SK-N-SH (cell line): Measurements from ENCODE around the gene HRH3. TPM values are rescaled to one million over a fixed set of nuclear protein-coding genes. Genes with fewer than 3 reads are reported as not detected.

Experiments used
- CTCF ChIA-PET: fragments of 300-600, 350-600 bp; formaldehyde crosslinking; extraction: SDS; loops from one replicate; lab custom pipeline; 2021; lab: Yijun Ruan, JAX
- POLR2A ChIA-PET: fragments of 350-600 bp; sonication (Branson Sonifier 250); formaldehyde crosslinking; extraction: SDS; loops from one replicate; lab custom pipeline; 2020; ENCODE audit warnings: antibody characterized with exemption, inconsistent platforms; lab: Yijun Ruan, JAX
- DNase-seq: peaks from one replicate; pipeline ENCODE4 v3.0.0; 2012
- H2AFZ ChIP-seq: fragments of 200-600 bp; sonication (generic); 2 replicates; pipeline ENCODE4 v1.8.1; 2016; ENCODE audit warnings: antibody characterized with exemption, mild to moderate bottlenecking, low read depth
- H3F3A ChIP-seq: fragments of 200-600 bp; sonication (generic); replicated peaks from 2 replicates; pipeline ENCODE3; 2016; ENCODE audit warnings: antibody characterized with exemption, mild to moderate bottlenecking; ENCODE audit not compliant: insufficient read depth
- H3K27ac ChIP-seq, 2 experiments: fragments of 200-500 bp in 1 of 2; fragments of 200-600 bp in 1 of 2; sonication (Bioruptor generic) in 1 of 2; sonication (generic), shearing (Covaris generic) in 1 of 2; 2 replicates each; pipeline versions ENCODE4 v1.5.1 to v1.6.1; 2014 to 2016; ENCODE audit warnings: low read depth in 2 of 2, inconsistent platforms in 1 of 2, low read length in 1 of 2, mild to moderate bottlenecking in 1 of 2, mixed read lengths in 1 of 2
- H3K27me3 ChIP-seq: fragments of 200-600 bp; sonication (generic), shearing (Covaris generic); 2 replicates; pipeline ENCODE4 v1.6.1; 2016; ENCODE audit warnings: mixed run types; ENCODE audit not compliant: insufficient read depth
- H3K36me3 ChIP-seq, 2 experiments: fragments of 200-500 bp in 1 of 2; fragments of 200-600 bp in 1 of 2; sonication (Bioruptor generic) in 1 of 2; sonication (generic) in 1 of 2; replicated peaks in 1 of 2; 2 replicates each; pipeline versions ENCODE3 to v1.5.1; 2014 to 2016; ENCODE audit warnings: low read length in 1 of 2, mild to moderate bottlenecking in 1 of 2; ENCODE audit not compliant: insufficient read depth in 2 of 2, control insufficient read depth in 1 of 2
- H3K4me1 ChIP-seq, 2 experiments: fragments of 200-500 bp in 1 of 2; fragments of 200-600 bp in 1 of 2; sonication (Bioruptor generic) in 1 of 2; sonication (generic), shearing (Covaris generic) in 1 of 2; 2 replicates each; pipeline versions ENCODE4 v1.5.1 to v1.6.1; 2014 to 2016; ENCODE audit warnings: low read depth in 1 of 2, low read length in 1 of 2, mixed run types in 1 of 2; ENCODE audit not compliant: insufficient read depth in 2 of 2, control insufficient read depth in 1 of 2
- H3K4me2 ChIP-seq: fragments of 200-600 bp; sonication (generic), shearing (Covaris generic); 2 replicates; pipeline ENCODE4 v1.6.1; 2017; ENCODE audit warnings: mixed run types
- H3K4me3 ChIP-seq, 2 experiments: fragments of 200-500 bp in 1 of 2; fragments of 200-600 bp in 1 of 2; sonication (Bioruptor generic) in 1 of 2; sonication (generic), shearing (Covaris generic) in 1 of 2; 2 replicates each; pipeline versions ENCODE4 v1.5.1 to v1.8.1; 2014 to 2016; ENCODE audit warnings: low read depth in 2 of 2, inconsistent platforms in 1 of 2, low read length in 1 of 2, mild to moderate bottlenecking in 1 of 2, mixed read lengths in 1 of 2, moderate library complexity in 1 of 2
- H3K79me2 ChIP-seq: fragments of 200-600 bp; sonication (generic); 2 replicates; pipeline ENCODE4 v1.8.1; 2017; ENCODE audit warnings: mild to moderate bottlenecking; ENCODE audit not compliant: insufficient read depth
- H3K9ac ChIP-seq: fragments of 200-600 bp; sonication (generic); 2 replicates; pipeline ENCODE4 v1.6.1; 2017; ENCODE audit warnings: mixed run types
- H3K9me2 ChIP-seq: fragments of 200-600 bp; sonication (generic); 2 replicates; pipeline ENCODE4 v1.6.1; 2017; ENCODE audit warnings: mixed run types
- H3K9me3 ChIP-seq: fragments of 200-600 bp; sonication (generic); 2 replicates; pipeline ENCODE4 v1.6.1; 2017; ENCODE audit warnings: mixed run types, mild to moderate bottlenecking, moderate library complexity
- H4K20me1 ChIP-seq: fragments of 200-600 bp; sonication (generic); 2 replicates; pipeline ENCODE4 v1.6.1; 2017; ENCODE audit warnings: mild to moderate bottlenecking, mixed run types; ENCODE audit not compliant: insufficient read depth
- CHD2 ChIP-seq: fragments of 150-350 bp; IDR thresholded peaks from 2 replicates; pipeline ENCODE4 v1.6.1; 2018; ENCODE audit warnings: low read length; ENCODE audit not compliant: partially characterized antibody
- ELF1 ChIP-seq: IDR thresholded peaks from 2 replicates; pipeline ENCODE4 v1.4.0; 2012
- FOSL2 ChIP-seq: IDR thresholded peaks from 2 replicates; pipeline ENCODE4 v1.4.0; 2012; ENCODE audit warnings: low read depth, mild to moderate bottlenecking, moderate library complexity, borderline replicate concordance
- FOXJ3 ChIP-seq: sonication (generic); formaldehyde crosslinking; IDR thresholded peaks from 2 replicates; pipeline ENCODE4 v1.5.1; 2020; ENCODE audit warnings: mild to moderate bottlenecking, missing genetic modification reagents
- MEF2A ChIP-seq: IDR thresholded peaks from 2 replicates; pipeline ENCODE4 v1.4.0; 2012; ENCODE audit warnings: low read depth, borderline replicate concordance
- NRF1 ChIP-seq: IDR thresholded peaks from 2 replicates; pipeline ENCODE4 v1.6.1; 2012; ENCODE audit warnings: low read depth, mild to moderate bottlenecking, low read length
- POLR2AphosphoS5 ChIP-seq: IDR thresholded peaks from 2 replicates; pipeline ENCODE4 v1.6.1; 2012; ENCODE audit warnings: low read depth, low read length
- RXRA ChIP-seq: IDR thresholded peaks from 2 replicates; pipeline ENCODE4 v1.4.0; 2012; ENCODE audit warnings: low read depth, mild to moderate bottlenecking, borderline replicate concordance
- SIN3A ChIP-seq: IDR thresholded peaks from 2 replicates; pipeline ENCODE4 v1.6.1; 2012; ENCODE audit warnings: low read depth, mild to moderate bottlenecking, low read length, moderate library complexity, borderline replicate concordance
- TEAD4 ChIP-seq: IDR thresholded peaks from 2 replicates; pipeline ENCODE4 v1.4.0; 2012; ENCODE audit warnings: mild to moderate bottlenecking, borderline replicate concordance; ENCODE audit not compliant: insufficient read depth
- YY1 ChIP-seq: IDR thresholded peaks from 2 replicates; pipeline ENCODE4 v1.4.0; 2012; ENCODE audit warnings: low read depth, mild to moderate bottlenecking
- WGBS: methylation state at CpG from one replicate; pipeline ENCODE4 v1.1.6; 2017; ENCODE audit warnings: low lambda C conversion rate; 5-methylcytosine and 5-hydroxymethylcytosine counted together
- polyA plus RNA-seq, 3 experiments: library from polyadenylated mRNA; depleted of rRNA; stranded (reverse); fragments of >200 nt; gene quantifications; 2 replicates each; pipeline ENCODE4 v1.2.3, GENCODE V29; 2012
- TF ChIP-seq, protein P1 (sequence below): fragments of 200-600 bp; sonication (generic); IDR thresholded peaks from 2 replicates; pipeline ENCODE4 v1.6.1; 2017; ENCODE audit warnings: antibody characterized with exemption, mild to moderate bottlenecking, moderate library complexity
- TF ChIP-seq, protein P2 (sequence below): IDR thresholded peaks from 2 replicates; pipeline ENCODE4 v1.4.0; 2012; ENCODE audit warnings: low read depth, borderline replicate concordance
- TF ChIP-seq, protein P3 (sequence below): fragments of 150-350 bp; IDR thresholded peaks from 2 replicates; pipeline ENCODE4 v1.6.1; 2016; ENCODE audit warnings: mild to moderate bottlenecking, low read depth, low read length
- TF ChIP-seq, protein P4 (sequence below): fragments of 150-350 bp; IDR thresholded peaks from 2 replicates; pipeline ENCODE4 v1.6.1; 2017; ENCODE audit warnings: antibody characterized with exemption, low read length, low read depth, borderline replicate concordance

HRH3 gene
- polyA plus RNA-seq, 1 of the 3 experiments (the other 2 are of a cell fraction): 0.02 TPM

DNA sequence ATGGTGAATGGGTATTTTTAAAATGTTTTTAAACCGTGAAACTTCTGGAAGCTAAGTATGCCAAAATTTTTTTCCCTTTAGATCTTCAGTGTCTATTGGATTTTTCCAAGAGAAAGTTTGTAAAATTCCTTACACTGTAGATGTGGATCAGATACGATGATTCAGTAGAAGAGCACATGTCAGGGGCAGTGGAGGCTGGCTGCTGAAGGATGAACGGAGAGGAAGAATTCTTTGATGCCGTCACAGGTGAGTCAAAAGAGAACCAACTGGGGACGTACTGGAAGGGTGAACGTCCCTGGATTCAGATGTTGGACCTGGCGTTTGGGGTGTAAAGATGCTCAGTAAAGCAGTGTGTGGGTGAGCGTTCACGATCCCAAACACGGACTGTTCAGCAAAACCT is 35.9 kb upstream of the HRH3 start (continued):
- no peak for TF ChIP-seq FOSL2

DNA sequence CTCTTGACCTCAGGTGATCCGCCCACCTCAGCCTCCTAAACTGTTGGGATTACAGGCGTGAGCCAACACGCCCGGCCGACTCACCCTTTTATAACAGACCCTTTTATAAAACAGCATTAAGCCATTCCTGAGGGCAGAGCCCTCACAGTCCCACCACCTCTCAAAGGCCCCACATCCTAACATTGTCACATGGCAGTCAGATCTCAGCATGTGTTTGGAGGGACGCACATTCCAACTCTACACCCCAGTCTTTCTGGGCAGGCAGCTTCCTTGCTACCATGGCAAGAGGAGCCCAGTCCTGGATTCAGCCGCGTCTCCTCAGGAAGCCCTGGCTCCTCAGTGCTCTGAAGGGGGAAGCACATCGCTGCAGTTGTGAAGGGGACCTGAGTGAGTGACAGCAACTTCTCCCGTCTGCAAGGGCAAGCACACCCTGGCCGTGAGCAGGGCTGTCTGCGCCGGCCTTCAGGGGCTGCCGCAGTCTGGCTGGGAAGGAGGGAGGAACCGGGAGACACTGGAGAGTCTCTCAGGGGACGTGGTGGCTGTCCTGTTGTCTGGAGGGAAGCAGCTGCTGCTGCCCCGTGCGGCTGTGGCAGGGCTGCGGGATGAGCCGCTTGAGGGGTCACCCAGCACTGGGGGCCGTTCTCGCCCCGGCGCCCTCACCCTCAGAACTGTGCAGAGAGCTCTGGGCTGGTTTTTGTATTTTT is 34.1 kb upstream of the HRH3 start:
- Histone ChIP-seq H4K20me1 (peaks cover 74% of the 10 kb centered on the region), H3K4me3 (no peak overlapping the region), H3K36me3 (peaks cover 0 to 5% of the 10 kb centered on the region in 2 experiments), H3K4me1 (no peaks in the 10 kb centered on the region), H3K4me2 (no peak overlapping the region), H3K27ac (no peak overlapping the region), H3K27me3 (no peaks in the 10 kb centered on the region)
- CTCF ChIA-PET: interaction anchor here (0.8 kb wide), 1 partner anchor 9 kb away, joined by 3 read pairs; no protein-coding TSS in a partner anchor
- DNase-seq: no peak
- no peak for TF ChIP-seq TEAD4
- no peak for TF ChIP-seq POLR2AphosphoS5
- no peak for TF ChIP-seq RXRA
- TF ChIP-seq FOSL2: no peak
- TF ChIP-seq FOXJ3 (CRISPR knock-in tag): no peak
- TF ChIP-seq, protein P1, sequence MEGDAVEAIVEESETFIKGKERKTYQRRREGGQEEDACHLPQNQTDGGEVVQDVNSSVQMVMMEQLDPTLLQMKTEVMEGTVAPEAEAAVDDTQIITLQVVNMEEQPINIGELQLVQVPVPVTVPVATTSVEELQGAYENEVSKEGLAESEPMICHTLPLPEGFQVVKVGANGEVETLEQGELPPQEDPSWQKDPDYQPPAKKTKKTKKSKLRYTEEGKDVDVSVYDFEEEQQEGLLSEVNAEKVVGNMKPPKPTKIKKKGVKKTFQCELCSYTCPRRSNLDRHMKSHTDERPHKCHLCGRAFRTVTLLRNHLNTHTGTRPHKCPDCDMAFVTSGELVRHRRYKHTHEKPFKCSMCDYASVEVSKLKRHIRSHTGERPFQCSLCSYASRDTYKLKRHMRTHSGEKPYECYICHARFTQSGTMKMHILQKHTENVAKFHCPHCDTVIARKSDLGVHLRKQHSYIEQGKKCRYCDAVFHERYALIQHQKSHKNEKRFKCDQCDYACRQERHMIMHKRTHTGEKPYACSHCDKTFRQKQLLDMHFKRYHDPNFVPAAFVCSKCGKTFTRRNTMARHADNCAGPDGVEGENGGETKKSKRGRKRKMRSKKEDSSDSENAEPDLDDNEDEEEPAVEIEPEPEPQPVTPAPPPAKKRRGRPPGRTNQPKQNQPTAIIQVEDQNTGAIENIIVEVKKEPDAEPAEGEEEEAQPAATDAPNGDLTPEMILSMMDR: no peak
- TF ChIP-seq NRF1: no peak
- TF ChIP-seq, protein P2, sequence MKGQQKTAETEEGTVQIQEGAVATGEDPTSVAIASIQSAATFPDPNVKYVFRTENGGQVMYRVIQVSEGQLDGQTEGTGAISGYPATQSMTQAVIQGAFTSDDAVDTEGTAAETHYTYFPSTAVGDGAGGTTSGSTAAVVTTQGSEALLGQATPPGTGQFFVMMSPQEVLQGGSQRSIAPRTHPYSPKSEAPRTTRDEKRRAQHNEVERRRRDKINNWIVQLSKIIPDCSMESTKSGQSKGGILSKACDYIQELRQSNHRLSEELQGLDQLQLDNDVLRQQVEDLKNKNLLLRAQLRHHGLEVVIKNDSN: no peak
- TF ChIP-seq SIN3A: no peak
- TF ChIP-seq, all 33 proteins: peak for 0
- Histone ChIP-seq H3K79me2 (peaks cover 71% of the 10 kb centered on the region), H3K9me3 (no peaks in the 10 kb centered on the region), H3K9me2 (no peaks in the 10 kb centered on the region), H3K9ac (no peak overlapping the region), H2AFZ (no peak overlapping the region), H3F3A (peaks cover 5% of the 10 kb centered on the region)
- POLR2A ChIA-PET: no interaction called here
- 94% methylated on average over 12 of the region's 24 CpGs for WGBS

DNA sequence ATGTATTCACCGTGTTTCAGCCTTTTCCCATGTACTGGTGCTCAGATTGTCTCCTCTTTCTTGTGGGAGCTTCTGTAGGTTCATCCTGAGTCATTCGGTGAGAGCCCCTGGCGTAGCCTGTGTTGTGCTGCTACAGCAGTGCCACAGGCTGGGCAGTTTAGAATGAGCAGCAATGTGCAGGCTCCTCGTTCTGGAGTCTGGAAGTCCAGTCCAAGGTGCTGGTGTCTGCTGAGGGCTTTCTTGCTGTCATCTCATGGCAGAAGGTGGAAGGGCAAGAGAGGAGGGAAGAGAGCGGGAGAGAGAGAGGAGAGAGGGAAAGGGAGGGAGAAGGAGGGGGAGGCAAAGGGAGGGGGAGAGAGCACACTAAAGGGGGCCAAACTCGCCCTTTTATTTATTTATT is 33.3 kb upstream of the HRH3 start:
- ChIA-PET POLR2A (no interaction called here), CTCF (interaction anchor here (1.0 kb wide), 1 partner anchor 18 kb away, joined by 3 read pairs; no protein-coding TSS in a partner anchor)
- H3K79me2 ChIP-seq: peaks cover 74% of the 10 kb centered on the region
- no peak overlapping the region for H3K9ac ChIP-seq
- no peaks in the 10 kb centered on the region for H3K9me3 ChIP-seq
- peaks cover 5% of the 10 kb centered on the region for H3F3A ChIP-seq
- H3K4me2 ChIP-seq: no peak overlapping the region
- H4K20me1 ChIP-seq: peaks cover 74% of the 10 kb centered on the region
- no peak overlapping the region for H3K4me3 ChIP-seq
- DNase-seq: no peak
- H2AFZ ChIP-seq: no peak overlapping the region
- WGBS: 87% methylated on average over 6 of the region's 6 CpGs
- peaks cover 0 to 4% of the 10 kb centered on the region in 2 experiments for H3K36me3 ChIP-seq
- no peak overlapping the region for H3K27ac ChIP-seq
- H3K4me1 ChIP-seq: no peaks in the 10 kb centered on the region
- no peaks in the 10 kb centered on the region for H3K27me3 ChIP-seq
- H3K9me2 ChIP-seq: no peaks in the 10 kb centered on the region
- TF ChIP-seq, protein P1: no peak
- TF ChIP-seq MEF2A (no peak), CHD2 (no peak), YY1 (no peak), ELF1 (no peak)
- TF ChIP-seq, protein P3, sequence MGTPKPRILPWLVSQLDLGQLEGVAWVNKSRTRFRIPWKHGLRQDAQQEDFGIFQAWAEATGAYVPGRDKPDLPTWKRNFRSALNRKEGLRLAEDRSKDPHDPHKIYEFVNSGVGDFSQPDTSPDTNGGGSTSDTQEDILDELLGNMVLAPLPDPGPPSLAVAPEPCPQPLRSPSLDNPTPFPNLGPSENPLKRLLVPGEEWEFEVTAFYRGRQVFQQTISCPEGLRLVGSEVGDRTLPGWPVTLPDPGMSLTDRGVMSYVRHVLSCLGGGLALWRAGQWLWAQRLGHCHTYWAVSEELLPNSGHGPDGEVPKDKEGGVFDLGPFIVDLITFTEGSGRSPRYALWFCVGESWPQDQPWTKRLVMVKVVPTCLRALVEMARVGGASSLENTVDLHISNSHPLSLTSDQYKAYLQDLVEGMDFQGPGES: no peak
- TF ChIP-seq, protein P4, sequence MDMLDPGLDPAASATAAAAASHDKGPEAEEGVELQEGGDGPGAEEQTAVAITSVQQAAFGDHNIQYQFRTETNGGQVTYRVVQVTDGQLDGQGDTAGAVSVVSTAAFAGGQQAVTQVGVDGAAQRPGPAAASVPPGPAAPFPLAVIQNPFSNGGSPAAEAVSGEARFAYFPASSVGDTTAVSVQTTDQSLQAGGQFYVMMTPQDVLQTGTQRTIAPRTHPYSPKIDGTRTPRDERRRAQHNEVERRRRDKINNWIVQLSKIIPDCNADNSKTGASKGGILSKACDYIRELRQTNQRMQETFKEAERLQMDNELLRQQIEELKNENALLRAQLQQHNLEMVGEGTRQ: no peak
